ENCODE measurements around the gene TMTC1.
A peak's percentile ranks its signal among the peaks of the same experiment; 100 is the strongest.
"Not testable (repeated sequence)": the region's sequence is repeated elsewhere in the genome, so short reads cannot be mapped to it uniquely, and the experiment has no call there.

The TMTC1 gene

DNA sequence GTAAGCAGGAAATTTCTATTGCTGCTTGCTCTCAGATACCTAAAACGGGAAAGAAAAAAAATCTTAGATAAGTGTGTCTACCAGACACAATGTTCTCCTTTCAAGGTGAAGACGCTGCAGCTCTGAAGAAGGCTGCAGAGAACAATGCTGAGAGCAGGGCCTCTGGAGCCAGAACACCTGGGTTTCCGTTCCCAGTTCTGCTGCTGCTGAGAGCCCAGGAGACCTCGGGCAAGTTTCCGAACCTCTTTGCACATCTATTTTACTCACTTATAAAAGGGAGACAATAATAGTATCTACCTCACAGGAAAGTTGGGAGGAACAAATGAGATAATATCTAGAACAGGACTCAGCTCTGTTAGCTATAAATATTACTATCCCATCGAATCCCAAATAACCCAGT lies 122.9 kb downstream of the TMTC1 start:
- DNase-seq, result no peak

DNA sequence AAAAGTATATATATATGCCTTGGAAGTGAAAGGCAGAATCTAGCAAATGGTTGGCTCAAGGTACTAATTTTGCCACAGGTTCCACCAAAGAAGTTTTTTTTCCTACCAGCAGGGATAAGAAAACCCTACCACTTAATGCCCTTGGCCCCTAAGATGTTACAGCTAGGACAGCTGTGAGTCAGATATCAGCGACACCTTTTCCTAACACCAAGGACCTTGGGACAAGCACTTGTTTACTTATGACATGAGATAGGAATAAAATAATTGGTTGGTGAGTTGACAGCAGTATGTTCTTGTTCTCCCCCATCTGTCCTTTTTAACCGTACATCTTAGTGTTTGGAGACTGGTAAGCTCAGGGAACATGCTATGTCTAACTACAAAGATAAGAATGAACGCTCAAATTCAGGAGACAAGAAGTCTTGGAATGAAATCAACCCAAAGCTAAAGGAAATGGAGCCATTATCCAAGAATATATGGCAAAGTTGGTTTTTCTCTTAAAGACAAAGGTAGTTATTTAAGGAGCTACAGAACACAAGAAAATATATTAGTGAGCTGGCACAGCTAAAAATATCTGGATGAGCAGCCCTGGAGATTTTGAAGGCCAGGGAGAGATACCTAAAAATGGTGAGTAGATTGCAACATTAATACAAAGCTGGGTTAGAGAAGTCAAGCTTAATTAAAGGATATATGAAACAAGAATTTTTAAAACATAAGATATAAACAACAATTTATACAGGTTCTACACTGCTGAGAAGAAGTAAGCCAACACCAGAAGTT lies 126.8 kb downstream of the TMTC1 start:
- DNase-seq, result peak; percentile 80

DNA sequence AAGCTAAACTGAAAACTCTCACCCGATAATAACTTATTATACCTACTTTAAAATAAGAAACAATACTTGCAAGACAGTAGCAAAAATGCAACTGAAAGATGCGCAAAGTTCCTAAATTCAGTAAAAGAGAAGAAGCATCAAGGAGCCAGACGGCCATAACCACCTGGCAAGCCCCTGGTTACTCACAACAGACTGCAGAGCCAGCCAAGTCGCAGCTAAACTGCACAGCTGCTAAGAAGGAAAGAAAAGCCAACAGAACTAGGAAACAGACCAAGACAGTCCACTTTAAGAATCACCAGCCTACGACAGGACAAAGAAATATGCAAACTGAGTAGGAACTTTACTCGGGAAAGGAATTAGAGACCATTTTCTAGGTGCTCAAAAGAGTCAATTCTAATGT lies 127.9 kb downstream of the TMTC1 start:
- peak; percentile 60 for DNase-seq

DNA sequence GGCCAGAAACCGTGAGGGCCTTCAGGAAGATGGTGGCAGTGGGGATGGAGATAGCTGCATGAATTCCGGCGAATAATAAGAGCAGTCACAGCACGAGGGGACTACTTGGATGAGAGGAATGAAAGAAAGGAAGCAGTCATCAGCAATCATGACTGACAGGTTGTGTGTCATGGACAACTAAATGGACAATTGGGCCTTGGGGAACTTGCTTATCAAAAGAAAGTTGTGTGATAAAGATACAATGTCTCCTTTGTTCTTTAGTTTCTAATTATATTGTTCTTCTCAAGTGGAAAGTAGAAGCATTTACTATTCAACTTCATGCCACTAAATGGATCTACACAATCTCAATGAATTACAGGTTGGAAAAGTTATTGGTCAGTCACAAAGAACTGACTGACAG lies 130.5 kb downstream of the TMTC1 start:
- no peak for DNase-seq

DNA sequence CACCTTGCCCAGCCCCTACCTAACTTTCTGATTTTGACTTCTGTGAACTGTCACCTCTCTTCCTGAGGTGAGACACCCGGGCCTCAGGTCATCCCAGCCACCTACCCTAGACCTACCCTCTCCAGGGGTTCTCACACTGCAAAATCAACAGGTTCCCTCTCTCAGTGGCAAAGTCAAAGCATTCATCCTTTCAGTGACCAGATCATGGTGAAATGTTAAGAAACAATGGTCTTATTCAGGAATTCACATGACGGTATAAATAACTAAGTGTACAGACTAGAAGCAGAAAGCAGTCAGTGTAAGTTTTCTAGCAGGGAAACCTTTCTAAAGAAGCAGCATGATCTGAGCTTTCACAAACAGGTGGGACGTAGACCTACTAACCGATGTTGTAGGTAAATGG lies 133.4 kb downstream of the TMTC1 start:
- no peak for DNase-seq

DNA sequence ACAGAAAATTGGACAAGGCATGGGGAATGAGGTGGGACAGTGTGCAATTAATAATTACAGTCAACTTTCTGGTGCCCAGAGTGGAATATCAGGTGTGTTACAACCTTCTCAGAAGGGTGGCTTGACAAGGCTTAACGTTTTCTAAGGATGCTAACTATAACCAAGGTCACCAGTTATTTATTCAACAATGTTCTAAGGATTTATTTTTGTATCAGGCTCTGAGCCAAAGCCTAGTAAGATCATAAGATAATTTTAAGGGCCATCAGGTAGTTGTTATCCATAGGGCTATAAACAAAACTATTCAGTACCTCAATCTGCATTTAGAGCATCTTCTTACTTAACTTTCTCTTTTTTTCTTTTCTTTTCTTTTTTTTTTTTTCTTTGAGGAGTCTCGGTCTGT lies 134.0 kb downstream of the TMTC1 start:
- no peak for DNase-seq

DNA sequence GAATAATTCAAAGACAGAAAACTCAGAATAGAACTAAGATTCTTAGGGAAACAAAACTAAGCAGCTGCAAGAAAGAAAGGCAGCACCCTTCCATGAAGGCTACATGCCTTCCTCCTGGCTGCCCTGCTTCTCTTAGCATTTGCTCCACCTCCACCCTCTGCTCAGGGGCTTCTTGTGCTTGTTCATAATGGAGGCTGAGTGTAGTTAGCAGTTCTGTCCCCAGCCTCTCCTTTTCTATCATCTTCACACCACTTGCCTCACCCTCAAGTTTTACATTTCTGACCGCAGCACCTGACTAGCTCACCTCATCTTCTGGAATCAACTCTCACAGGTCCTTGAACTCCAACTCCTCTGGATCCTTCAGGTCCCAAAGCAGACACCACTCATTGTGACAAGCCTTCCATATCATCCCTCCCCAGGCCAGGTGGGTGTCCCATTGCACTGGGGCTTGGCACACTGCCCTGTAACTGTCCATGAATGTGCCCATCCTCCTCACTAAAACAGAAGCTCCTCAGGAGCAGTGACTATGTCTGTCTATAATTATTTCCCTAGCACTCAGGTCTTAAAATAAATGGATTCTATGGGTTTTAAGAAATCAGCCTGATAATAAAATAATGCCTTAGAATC lies 139.1 kb downstream of the TMTC1 start:
- no peak for DNase-seq

DNA sequence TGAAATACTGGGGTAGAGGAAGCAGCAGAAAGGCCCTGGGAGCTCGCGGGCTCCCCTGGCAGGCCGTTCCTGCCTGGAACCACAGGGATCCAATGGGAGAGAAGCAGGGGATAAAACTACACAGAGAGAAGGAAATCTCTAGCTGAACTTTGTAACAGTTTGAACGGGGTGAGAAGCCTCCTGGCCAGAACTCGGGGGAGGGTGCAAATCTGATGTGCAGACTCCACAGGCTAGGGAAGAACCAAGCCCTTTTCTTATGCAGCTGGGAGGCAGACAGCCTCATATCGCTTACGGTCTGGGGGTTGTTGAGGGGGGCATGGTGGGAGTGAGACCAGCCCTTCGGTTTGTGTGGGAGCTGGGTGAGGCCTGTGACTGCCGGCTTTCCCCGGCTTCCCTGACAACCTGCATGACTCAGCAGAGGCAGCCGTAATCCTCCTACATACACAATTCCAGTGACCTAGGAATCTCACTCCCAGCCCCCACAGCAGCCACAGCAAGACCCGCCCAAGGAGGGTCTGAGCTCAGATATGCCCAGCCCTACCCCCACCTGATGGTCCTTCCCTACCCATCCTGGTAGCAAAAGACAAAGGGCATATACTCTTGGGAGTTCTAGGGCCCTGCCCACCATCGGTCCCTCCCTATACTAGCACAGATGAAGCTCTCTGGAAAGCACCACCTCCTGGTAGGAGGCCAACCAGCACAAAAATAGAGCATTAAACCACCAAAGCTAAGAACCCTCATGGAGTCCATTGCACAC lies 143.0 kb downstream of the TMTC1 start:
- DNase-seq, result no peak

DNA sequence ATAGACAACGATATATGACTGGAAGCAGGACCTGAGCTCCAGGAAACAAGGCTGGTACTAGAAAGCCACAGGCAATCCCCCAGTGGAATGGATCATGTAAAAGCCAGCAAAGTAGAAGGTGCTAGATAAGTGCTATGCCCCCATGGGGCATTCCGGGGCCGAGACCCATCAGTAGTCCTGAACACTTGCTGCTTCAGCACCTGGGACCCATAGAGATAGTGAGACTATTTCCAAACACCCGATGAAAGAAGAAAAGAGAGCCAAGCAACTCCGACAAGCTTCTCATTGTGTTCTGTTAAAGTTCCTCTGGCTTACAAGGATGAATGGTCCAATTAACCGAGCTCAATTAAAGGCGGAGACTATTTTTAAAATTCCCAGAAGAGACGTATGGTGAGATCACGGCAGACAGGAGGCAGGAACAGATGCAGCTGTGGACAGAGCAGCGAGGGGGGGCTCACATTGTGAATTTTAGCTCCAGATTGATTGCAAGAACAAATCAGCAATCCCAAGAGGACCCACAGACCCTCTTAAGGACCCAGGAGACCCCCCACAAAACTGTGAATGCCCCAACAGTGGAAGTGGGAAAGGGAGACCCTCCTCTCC lies 143.7 kb downstream of the TMTC1 start:
- DNase-seq, result no peak

DNA sequence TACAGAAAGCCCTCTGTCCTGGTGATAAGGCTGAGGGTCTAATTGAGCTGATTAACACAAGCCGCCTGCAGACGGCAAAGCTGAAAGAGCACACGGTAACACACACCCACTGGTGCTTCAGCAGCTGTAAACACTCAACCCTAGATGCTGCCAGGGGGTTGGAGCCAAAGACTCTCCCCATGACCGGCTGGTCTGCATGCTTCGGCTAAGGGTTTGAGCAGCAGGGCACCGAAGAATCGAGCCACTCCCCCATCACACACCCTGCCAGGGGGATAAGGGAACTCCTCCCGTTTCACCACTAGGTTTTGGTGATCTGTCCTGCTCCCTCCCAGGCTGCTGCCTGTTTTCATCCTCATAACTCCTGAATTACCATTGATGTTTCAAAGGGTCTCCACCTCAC lies 145.2 kb downstream of the TMTC1 start:
- DNase-seq, result no peak

DNA sequence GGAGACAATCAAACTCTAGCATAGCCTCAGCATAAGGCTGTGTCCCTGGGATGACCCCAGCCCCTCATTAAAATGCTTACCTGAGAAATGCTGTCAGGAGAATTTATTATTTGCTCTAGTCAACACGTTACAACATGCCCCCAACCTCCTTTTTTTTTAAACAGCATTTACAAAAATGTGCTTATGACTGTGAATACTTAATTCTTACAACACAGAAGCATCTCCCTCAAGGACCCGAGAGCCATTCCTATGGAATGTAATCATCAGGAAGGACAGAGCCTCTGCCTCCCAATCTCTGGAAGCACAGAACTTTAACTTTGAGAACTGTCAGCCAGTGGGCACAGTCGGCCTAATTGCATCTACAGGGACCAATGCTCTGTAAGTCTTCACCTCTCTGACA lies 149.7 kb downstream of the TMTC1 start:
- DNase-seq, result no peak

DNA sequence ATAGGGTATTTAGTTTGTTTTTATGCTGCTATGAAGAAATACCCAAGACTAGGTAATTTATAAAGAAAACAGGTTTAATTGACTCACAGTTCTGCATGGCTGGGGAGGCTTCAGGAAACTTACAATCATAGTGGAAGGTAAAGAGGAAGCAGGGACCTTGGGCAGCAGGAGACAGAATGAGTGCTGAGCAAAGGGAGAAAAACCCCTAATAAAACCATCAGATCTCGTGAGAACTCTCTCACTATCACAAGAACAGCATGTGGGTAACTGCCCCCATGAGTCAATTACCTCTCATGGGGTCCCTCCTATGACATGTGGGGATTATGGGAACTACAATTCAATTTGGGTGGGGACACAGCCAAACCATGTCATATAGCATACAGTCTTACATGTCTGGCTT lies 153.6 kb downstream of the TMTC1 start:
- not testable (repeated sequence) for DNase-seq

DNA sequence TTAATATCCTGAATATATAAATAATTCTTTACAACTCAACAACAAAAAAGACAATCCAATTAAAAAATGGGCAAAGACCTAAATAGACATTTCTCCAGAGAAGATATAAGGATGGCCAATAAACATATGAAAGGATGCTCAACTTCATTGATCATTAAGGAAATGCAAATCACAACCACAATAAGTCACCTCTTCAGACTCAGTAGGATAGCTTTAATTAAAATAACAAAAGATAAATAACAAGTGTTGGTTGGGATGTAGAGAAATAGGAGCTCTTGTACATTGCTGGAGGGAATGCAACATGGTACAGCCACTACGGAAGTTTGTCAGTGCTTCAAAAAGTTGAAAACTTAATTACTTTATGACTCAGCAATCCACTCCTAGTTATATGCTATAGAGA lies 156.5 kb downstream of the TMTC1 start:
- DNase-seq, result no peak

DNA sequence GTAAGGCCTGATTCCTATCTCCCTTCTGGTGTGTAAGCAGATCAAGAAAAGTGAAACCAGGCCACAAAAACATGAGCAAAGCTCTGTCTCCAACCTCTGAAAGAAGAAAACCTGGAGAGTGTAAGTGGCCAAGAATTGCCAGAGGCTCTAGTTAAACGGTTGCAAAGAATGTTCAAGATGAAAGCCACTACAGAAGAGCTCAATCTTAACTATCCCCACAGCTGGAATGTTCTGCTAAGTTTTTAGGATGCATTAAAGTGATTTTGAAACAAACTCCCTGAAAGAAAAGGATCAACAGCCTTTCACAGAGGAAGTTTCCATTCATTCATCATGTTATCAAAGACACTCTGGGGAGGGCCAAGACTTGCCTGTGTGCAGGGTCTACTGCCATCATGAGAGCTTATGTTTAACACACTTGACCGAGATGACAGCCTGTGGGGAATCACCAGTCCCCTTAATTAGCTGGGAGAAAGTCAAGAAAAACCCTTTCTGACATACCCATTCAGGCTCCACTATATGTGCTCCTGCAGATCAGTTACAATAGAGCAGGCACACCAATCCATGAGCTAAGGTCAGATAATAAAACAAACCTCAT lies 158.3 kb downstream of the TMTC1 start:
- DNase-seq, result no peak

DNA sequence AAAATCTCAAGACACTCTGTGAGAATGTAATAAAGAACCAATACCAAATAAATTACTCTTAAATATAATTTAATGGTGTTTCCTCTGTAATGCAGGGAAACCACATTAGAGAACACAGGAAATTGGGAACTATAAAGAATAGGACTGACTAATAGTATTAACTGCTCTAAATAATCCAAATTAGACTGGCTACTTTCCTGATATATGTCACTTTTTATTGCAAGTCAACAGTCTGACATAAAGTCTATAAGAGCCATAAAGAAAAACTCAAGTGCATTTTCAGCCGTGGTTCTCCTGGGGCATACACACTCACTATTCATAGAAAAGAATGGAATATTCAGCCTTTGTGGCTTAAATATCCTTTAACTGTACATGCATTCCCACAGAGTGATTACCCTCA lies 161.5 kb downstream of the TMTC1 start:
- DNase-seq, result no peak

DNA sequence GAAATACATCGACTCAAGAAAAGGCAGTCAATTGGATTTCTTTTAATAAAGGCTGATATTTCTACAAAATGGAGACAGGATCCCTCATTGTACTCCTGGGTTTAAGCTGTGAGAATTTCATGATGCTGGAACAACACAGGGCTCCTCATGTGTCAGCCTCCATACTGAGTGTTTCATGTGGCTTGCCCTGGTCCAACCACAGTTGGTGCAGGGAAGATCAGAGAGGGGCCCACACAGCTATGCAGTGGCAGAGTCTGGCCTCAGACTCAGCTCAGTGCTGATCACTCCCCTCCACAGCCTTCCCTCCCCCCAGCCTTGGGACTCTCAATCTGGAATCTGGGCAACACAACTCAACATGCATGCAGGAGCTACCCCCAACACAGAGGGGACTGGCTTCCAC lies 163.7 kb downstream of the TMTC1 start:
- DNase-seq, result no peak

DNA sequence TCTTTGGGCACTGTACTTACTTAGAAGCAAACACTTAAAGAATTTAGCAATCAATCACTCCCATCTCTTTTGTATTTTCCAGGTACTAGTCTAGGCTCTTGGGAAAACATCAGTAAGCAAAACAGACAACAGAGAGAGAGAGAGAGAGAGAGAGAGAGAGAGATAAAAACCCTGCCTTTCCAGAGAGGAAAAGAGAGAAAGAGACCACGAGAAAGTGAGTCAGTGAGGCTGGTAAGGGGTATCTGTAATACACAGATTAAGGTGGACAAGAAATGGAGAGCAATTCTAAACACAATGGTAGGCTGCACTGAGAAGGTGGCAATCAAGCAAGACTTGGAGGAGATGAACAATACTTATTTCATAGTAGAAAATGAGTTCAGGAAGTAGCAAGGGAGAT lies 166.3 kb downstream of the TMTC1 start:
- no peak for DNase-seq

DNA sequence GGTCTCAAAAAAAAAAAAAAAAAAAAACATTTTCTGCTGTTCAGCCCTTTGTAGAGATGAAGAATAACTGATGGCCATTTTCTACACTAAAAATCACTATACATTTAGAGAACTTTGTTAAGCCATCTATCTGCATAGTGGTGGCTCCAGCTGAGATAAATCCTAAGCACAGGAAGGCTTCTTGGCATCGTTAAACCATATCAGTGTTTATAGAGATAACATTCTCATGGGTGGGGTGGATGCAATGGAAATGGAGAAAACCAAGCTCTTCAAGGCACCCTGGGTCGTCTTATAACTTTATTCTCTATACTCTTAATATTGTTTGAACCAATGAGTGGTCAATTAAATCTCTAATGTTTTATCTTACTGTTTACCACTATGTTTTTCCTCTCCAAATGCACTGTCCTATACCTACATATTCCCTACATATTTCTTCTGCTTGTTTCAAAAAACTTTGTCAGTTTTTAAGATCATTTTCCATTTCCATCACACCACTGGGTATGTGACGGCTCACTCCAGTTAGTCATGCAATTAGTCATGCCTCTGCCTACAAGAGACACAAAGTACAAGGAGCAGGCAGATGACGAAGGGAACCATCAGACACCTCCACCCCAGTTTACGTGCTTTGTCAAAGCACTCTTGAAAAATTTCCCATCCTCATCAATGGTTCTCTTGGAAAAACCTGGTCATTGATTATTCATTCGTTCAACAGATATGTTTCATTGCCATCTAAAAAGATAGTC lies 166.9 kb downstream of the TMTC1 start:
- no peak for DNase-seq

DNA sequence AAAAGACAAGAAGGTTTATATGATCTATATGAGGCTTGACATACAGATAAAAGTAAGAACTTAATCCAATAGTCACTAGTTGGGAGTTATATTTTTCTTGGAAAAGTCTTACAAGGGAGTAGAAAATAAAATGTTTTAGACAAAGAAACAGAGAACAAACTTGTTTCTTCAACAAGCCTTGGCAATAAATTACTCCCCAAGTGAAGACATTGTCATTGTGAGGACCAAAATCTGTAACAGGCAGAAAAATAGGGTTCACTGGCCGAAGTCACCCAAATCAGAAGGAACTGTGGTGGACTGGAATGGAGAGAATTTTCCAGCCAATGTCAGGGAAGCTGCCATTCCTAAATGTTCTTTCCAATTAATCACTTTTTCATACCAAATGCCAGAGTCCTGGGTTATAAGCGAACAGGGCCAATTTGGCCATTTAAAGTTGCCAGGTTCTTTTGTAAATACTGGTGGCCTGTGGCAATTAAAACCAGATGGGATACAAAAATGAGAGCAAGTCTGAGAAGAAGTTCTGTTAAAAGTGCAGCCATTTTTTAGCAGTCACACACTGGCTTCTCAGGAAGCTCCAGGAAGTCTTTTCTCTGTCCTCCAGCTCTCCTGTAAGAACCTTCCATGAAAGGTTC lies 168.9 kb downstream of the TMTC1 start:
- DNase-seq, result no peak

DNA sequence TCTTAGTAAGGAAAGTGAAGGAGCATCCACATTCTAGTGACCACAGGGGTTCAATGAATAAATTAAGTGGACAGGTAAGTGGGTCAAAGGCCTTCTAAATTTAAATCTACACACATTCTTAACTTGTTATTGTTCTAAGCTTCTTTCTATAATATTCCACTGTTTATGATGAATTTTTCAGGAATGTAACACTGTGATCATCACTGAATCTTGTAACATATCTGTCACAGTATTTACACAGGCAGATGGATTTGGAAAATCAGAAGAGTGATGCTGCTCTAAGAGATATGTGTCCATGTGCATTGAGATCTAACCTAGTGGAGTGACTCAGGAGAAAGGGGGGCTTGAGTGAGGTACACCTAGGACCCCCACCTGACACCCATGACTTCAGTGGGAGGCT lies 170.8 kb downstream of the TMTC1 start:
- DNase-seq, result no peak

DNA sequence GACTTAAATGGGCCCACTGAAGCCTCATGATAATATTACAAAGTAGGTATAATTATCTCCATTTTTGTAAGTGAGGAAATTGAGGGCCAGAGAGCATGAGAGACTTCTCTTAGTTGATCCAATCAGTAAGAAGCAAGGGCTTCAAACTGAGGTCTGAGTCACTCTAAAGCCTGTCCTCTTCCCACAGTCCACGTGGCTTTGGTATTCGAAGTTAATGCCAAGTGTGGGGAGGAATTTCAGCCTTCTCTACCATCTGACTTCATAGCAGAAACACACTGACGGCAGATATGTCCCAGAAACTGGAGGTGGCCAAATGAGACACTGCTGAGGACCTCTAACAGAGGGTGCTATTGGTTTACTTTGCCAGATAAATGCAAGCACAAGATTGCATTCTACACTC lies 171.8 kb downstream of the TMTC1 start:
- peak; percentile 26 for DNase-seq
